ENCODE results near the gene SMIM9.

Gene SMIM9

GRCh38 chrX:154780968-154781367 is 53.5 kb downstream of the SMIM9 start:
- Histone ChIP-seq H3K9me3 (ENCODE audit: severe bottlenecking) (no peaks in the 10 kb centered on the region), H3K4me3 (ENCODE audit: low read depth, low read length) (no peak overlapping the region)

GRCh38 chrX:154779261-154779660 is 55.2 kb downstream of the SMIM9 start:
- Histone ChIP-seq H3K9me3 (ENCODE audit: severe bottlenecking) (no peaks in the 10 kb centered on the region), H3K27ac (no peak overlapping the region), H3K36me3 (peaks cover 68% of the 10 kb centered on the region), H3K4me3 (ENCODE audit: low read depth, low read length) (no peak overlapping the region), H3K27me3 (ENCODE audit: insufficient read depth, low read depth, severe bottlenecking) (peaks cover 8% of the 10 kb centered on the region)
- no peak for DNase-seq
- TF ChIP-seq CTCF (IDR thresholded peaks at IDR 0.05; ENCODE audit: low read depth, low read length): no peak

More at GRCh38 chrX:154780968-154781367, 53.5 kb downstream of the SMIM9 start:
- no peak for DNase-seq
- Histone ChIP-seq H3K27me3 (ENCODE audit: insufficient read depth, low read depth, severe bottlenecking) (peaks cover 8% of the 10 kb centered on the region), H3K27ac (no peak overlapping the region), H3K36me3 (peaks cover 51% of the 10 kb centered on the region)
- TF ChIP-seq CTCF (IDR thresholded peaks at IDR 0.05; ENCODE audit: low read depth, low read length): no peak

- Histone ChIP-seq H3K27ac (no peak overlapping the region), H3K4me3 (ENCODE audit: low read depth, low read length) (no peak overlapping the region), H3K27me3 (ENCODE audit: insufficient read depth, low read depth, severe bottlenecking) (peaks cover 8% of the 10 kb centered on the region), H3K9me3 (ENCODE audit: severe bottlenecking) (no peaks in the 10 kb centered on the region), H3K36me3 (peaks cover 86% of the 10 kb centered on the region)
- no peak for DNase-seq
- no peak for TF ChIP-seq CTCF (IDR thresholded peaks at IDR 0.05; ENCODE audit: low read depth, low read length)
Observed at GRCh38 chrX:154776753-154777152, 57.7 kb downstream of the SMIM9 start.

GRCh38 chrX:154775419-154776349 is 58.8 kb downstream of the SMIM9 start:
- Histone ChIP-seq H3K36me3 (peaks cover 93% of the 10 kb centered on the region), H3K4me3 (ENCODE audit: low read depth, low read length) (no peak overlapping the region), H3K9me3 (ENCODE audit: severe bottlenecking) (no peaks in the 10 kb centered on the region), H3K27ac (no peak overlapping the region), H3K27me3 (ENCODE audit: insufficient read depth, low read depth, severe bottlenecking) (peaks cover 8% of the 10 kb centered on the region)
- DNase-seq: no peak
- no peak for TF ChIP-seq CTCF (IDR thresholded peaks at IDR 0.05; ENCODE audit: low read depth, low read length)

GRCh38 chrX:154774622-154775021 is 59.8 kb downstream of the SMIM9 start:
- DNase-seq: no peak
- Histone ChIP-seq H3K27me3 (ENCODE audit: insufficient read depth, low read depth, severe bottlenecking) (peaks cover 8% of the 10 kb centered on the region), H3K4me3 (ENCODE audit: low read depth, low read length) (no peak overlapping the region), H3K36me3 (peaks cover 91% of the 10 kb centered on the region), H3K9me3 (ENCODE audit: severe bottlenecking) (no peaks in the 10 kb centered on the region), H3K27ac (no peak overlapping the region)
- no peak for TF ChIP-seq CTCF (IDR thresholded peaks at IDR 0.05; ENCODE audit: low read depth, low read length)
